Astrocyte (in vitro differentiated cells and primary cell): ENCODE results near the gene MBD3L2B. TPM values are rescaled to one million over a fixed set of nuclear protein-coding genes. Genes with fewer than 3 reads are reported as not detected.

Experiments
- DNase-seq: peaks from one replicate; pipeline ENCODE4 v3.0.0-alpha.2; 2010; ENCODE audit warnings: low read depth
- FAIRE-seq: peaks from 2 replicates; lab custom pipeline; 2011; peaks lifted over from hg19 to GRCh38; lab: Jason Lieb, UNC
- H2AFZ ChIP-seq: 2 replicates; pipeline ENCODE4 v1.6.0; 2012; ENCODE audit warnings: low read depth, low read length, inconsistent platforms
- H3K27ac ChIP-seq: 2 replicates; pipeline ENCODE4 v1.5.1; 2011; ENCODE audit warnings: low read depth, low read length, inconsistent platforms
- H3K27me3 ChIP-seq: 2 replicates; pipeline ENCODE4 v1.6.0; 2011; ENCODE audit warnings: low read length, inconsistent platforms; ENCODE audit not compliant: insufficient read depth
- H3K36me3 ChIP-seq: 2 replicates; pipeline ENCODE4 v1.5.1; 2011; ENCODE audit warnings: low read length, inconsistent platforms; ENCODE audit not compliant: insufficient read depth
- H3K4me1 ChIP-seq: 2 replicates; pipeline ENCODE4 v1.5.1; 2011; ENCODE audit warnings: low read length, inconsistent platforms; ENCODE audit not compliant: insufficient read depth
- H3K4me2 ChIP-seq: 2 replicates; pipeline ENCODE4 v1.6.0; 2012; ENCODE audit warnings: low read length, inconsistent platforms
- H3K4me3 ChIP-seq: 2 replicates; pipeline ENCODE4 v1.5.1; 2011; ENCODE audit warnings: low read depth, mild to moderate bottlenecking, low read length, inconsistent platforms; ENCODE audit not compliant: insufficient read depth
- H3K79me2 ChIP-seq: 2 replicates; pipeline ENCODE4 v1.6.0; 2012; ENCODE audit warnings: mild to moderate bottlenecking, low read length, inconsistent platforms; ENCODE audit not compliant: insufficient read depth
- H3K9ac ChIP-seq: 2 replicates; pipeline ENCODE4 v1.6.0; 2012; ENCODE audit warnings: mild to moderate bottlenecking, low read length, inconsistent platforms
- H3K9me3 ChIP-seq: 2 replicates; pipeline ENCODE4 v1.5.1; 2012; ENCODE audit warnings: low read depth, mild to moderate bottlenecking, low read length, inconsistent platforms; ENCODE audit not compliant: insufficient read depth
- H4K20me1 ChIP-seq: 2 replicates; pipeline ENCODE4 v1.6.0; 2012; ENCODE audit warnings: low read length, inconsistent platforms; ENCODE audit not compliant: insufficient read depth
- H3K27ac Mint-ChIP-seq: one replicate; pipeline ENCODE4 v1.8.0; 2021; ENCODE audit warnings: mild to moderate bottlenecking, mixed read lengths; ENCODE audit not compliant: unreplicated experiment
- H3K27me3 Mint-ChIP-seq: one replicate; pipeline ENCODE4 v1.8.0; 2021; ENCODE audit warnings: low read depth, mixed read lengths; ENCODE audit not compliant: unreplicated experiment
- H3K36me3 Mint-ChIP-seq: one replicate; pipeline ENCODE4 v1.8.0; 2021; ENCODE audit warnings: low read depth, mixed read lengths; ENCODE audit not compliant: unreplicated experiment
- H3K4me1 Mint-ChIP-seq: one replicate; pipeline ENCODE4 v1.8.0; 2021; ENCODE audit warnings: low read depth, mixed read lengths; ENCODE audit not compliant: unreplicated experiment
- H3K4me3 Mint-ChIP-seq: one replicate; pipeline ENCODE4 v1.8.0; 2021; ENCODE audit warnings: mild to moderate bottlenecking, moderate library complexity, mixed read lengths; ENCODE audit not compliant: unreplicated experiment
- H3K9me3 Mint-ChIP-seq: one replicate; pipeline ENCODE4 v1.8.0; 2021; ENCODE audit warnings: mild to moderate bottlenecking, mixed read lengths; ENCODE audit not compliant: unreplicated experiment
- CTCF ChIP-seq: IDR thresholded peaks from 2 replicates; pipeline ENCODE4 v1.5.1; 2011; ENCODE audit warnings: low read depth, mild to moderate bottlenecking, inconsistent platforms, low read length, moderate library complexity; ENCODE audit not compliant: insufficient read depth
- EZH2 ChIP-seq: IDR thresholded peaks from 2 replicates; pipeline ENCODE4 v1.6.1; 2012; ENCODE audit warnings: mild to moderate bottlenecking, low read length, inconsistent platforms; ENCODE audit not compliant: insufficient read depth
- total RNA-seq: library from RNA; stranded (reverse); gene quantifications from 2 replicates; pipeline ENCODE4 v1.2.1, GENCODE V29; 2021

The MBD3L2B gene
- total RNA-seq, 1 donor from 2014 or later = not detected

GRCh38 chr19:7000816-7001215, 20.4 kb downstream of the MBD3L2B start:
- H3K27me3 ChIP-seq = no peaks in the 10 kb centered on the region
- Mint-ChIP-seq H3K36me3 (no peaks in the 10 kb centered on the region), H3K27ac (no peak overlapping the region), H3K4me3 (no peak overlapping the region), H3K9me3 (peaks cover 9% of the 10 kb centered on the region), H3K27me3 (no peaks in the 10 kb centered on the region), H3K4me1 (no peaks in the 10 kb centered on the region)
- FAIRE-seq (no peak), DNase-seq (no peak)
- TF ChIP-seq CTCF = no peak
- no peak for TF ChIP-seq EZH2
- no peaks in the 10 kb centered on the region for H3K79me2 ChIP-seq
- H4K20me1 ChIP-seq = no peaks in the 10 kb centered on the region
- H2AFZ ChIP-seq = no peak overlapping the region
- H3K4me1 ChIP-seq = no peaks in the 10 kb centered on the region
- no peak overlapping the region for H3K9ac ChIP-seq
- peaks cover 6% of the 10 kb centered on the region for H3K9me3 ChIP-seq
- no peak overlapping the region for H3K27ac ChIP-seq
- H3K4me3 ChIP-seq = no peak overlapping the region
- no peak overlapping the region for H3K4me2 ChIP-seq
- H3K36me3 ChIP-seq = no peaks in the 10 kb centered on the region

GRCh38 chr19:7000333-7000732, 20.9 kb downstream of the MBD3L2B start:
- Histone ChIP-seq H4K20me1 (no peaks in the 10 kb centered on the region), H3K4me1 (no peaks in the 10 kb centered on the region), H3K36me3 (no peaks in the 10 kb centered on the region), H2AFZ (no peak overlapping the region), H3K9me3 (peaks cover 7% of the 10 kb centered on the region), H3K9ac (no peak overlapping the region), H3K4me3 (no peak overlapping the region), H3K4me2 (no peak overlapping the region), H3K27ac (no peak overlapping the region), H3K79me2 (no peaks in the 10 kb centered on the region), H3K27me3 (no peaks in the 10 kb centered on the region)
- Mint-ChIP-seq H3K27me3 (no peaks in the 10 kb centered on the region), H3K4me1 (no peaks in the 10 kb centered on the region), H3K36me3 (no peaks in the 10 kb centered on the region), H3K27ac (no peak overlapping the region), H3K4me3 (no peak overlapping the region), H3K9me3 (peaks cover 12% of the 10 kb centered on the region)
- FAIRE-seq (no peak), DNase-seq (no peak)
- TF ChIP-seq EZH2 (no peak), CTCF (no peak)

GRCh38 chr19:6999933-7000332, 21.3 kb downstream of the MBD3L2B start:
- Histone ChIP-seq H3K79me2 (no peaks in the 10 kb centered on the region), H3K9me3 (peaks cover 11% of the 10 kb centered on the region), H3K36me3 (no peaks in the 10 kb centered on the region), H3K27me3 (no peaks in the 10 kb centered on the region), H3K4me3 (no peak overlapping the region), H4K20me1 (no peaks in the 10 kb centered on the region), H2AFZ (no peak overlapping the region), H3K4me2 (no peak overlapping the region), H3K9ac (no peak overlapping the region), H3K27ac (no peak overlapping the region), H3K4me1 (no peaks in the 10 kb centered on the region)
- no peaks in the 10 kb centered on the region for H3K4me1 Mint-ChIP-seq
- TF ChIP-seq CTCF (no peak), EZH2 (no peak)
- H3K27me3 Mint-ChIP-seq = no peaks in the 10 kb centered on the region
- H3K4me3 Mint-ChIP-seq = no peak overlapping the region
- FAIRE-seq (no peak), DNase-seq (no peak)
- peaks cover 16% of the 10 kb centered on the region for H3K9me3 Mint-ChIP-seq
- H3K36me3 Mint-ChIP-seq = no peaks in the 10 kb centered on the region
- H3K27ac Mint-ChIP-seq = no peak overlapping the region
